HG03469 (cell line): ENCODE measurements around the gene ANKRD13A.
"Not testable (repeated sequence)": the region's sequence is repeated elsewhere in the genome, so short reads cannot be mapped to it uniquely, and the experiment has no call there.

Experiments
- ATAC-seq: cut with Tn5 transposase; IDR thresholded peaks from one replicate; pipeline ENCODE4 v1.9.1; 2021; ENCODE audit warnings: mild to moderate bottlenecking, moderate library complexity, moderate number of reproducible peaks; ENCODE audit not compliant: unreplicated experiment

Gene ANKRD13A

GRCh38 chr12:109983432-109984142 is 15.6 kb upstream of the ANKRD13A start:
- no peak for ATAC-seq

GRCh38 chr12:109986236-109986635 is 13.0 kb upstream of the ANKRD13A start:
- not testable (repeated sequence) for ATAC-seq

DNA sequence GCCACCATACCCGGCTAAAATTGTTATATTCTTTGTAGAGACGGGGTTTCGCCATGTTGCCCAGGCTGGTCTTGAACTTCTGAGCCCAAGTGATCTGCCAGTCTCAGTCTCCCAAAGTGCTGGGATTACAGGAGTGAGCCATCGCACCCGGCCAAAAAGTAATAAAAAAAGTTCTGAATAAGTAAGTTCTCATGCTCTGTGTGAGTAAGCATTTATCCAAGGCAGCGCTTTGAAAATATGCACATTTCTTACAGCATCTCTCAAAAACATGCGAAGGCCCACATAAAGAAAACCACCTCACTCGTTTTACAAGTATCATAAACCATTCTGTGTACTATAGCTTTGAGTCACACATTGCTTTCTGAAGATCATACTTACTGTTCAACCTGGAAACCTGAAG is 11.6 kb upstream of the ANKRD13A start:
- no peak for ATAC-seq

GRCh38 chr12:109988274-109988673 is 11.0 kb upstream of the ANKRD13A start:
- no peak for ATAC-seq

- no peak for ATAC-seq
These were observed 10.3 kb upstream of the ANKRD13A start for GRCh38 chr12:109988903-109989302.

- no peak for ATAC-seq
These were observed 9.8 kb upstream of the ANKRD13A start for GRCh38 chr12:109989380-109989779.

GRCh38 chr12:109991586-109991985 is 7.6 kb upstream of the ANKRD13A start:
- no peak for ATAC-seq

DNA sequence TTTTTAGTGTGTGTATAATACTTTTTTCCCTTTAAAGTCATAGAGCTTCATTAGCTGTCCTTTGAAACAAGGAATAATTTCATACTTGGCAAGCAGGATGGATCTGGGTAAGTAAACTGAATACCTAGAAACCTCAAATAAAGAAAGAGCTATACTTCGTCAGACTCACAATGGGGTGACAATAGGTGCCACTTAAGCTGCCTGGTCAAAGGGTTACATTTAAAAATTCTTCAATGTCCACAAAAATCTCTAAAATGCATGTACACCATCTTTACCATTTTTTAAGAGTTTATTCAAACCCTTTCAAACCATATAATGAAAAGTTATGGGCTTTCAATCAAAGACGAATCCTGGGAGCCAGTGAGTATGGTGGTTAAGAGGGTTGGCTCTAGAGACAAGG is 6.1 kb upstream of the ANKRD13A start:
- ATAC-seq: no peak

- ATAC-seq: no peak
These were observed 4.6 kb upstream of the ANKRD13A start for GRCh38 chr12:109994401-109995175.

DNA sequence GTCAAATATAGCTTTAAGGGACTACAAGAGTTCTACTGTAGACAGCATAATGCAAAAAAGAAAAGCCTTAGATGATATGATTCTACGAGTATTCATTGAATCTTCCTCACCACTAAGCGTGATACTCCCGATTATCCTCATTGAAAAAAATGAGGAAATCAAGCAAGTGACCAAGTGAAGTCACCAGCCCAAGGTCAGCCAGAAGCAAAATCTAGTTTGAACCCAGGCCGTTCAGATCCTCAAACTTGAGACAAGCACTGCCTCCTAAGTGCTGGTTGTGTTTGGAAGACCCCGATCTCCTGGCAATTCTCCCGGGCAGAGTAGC is 3.9 kb upstream of the ANKRD13A start:
- ATAC-seq: no peak

DNA sequence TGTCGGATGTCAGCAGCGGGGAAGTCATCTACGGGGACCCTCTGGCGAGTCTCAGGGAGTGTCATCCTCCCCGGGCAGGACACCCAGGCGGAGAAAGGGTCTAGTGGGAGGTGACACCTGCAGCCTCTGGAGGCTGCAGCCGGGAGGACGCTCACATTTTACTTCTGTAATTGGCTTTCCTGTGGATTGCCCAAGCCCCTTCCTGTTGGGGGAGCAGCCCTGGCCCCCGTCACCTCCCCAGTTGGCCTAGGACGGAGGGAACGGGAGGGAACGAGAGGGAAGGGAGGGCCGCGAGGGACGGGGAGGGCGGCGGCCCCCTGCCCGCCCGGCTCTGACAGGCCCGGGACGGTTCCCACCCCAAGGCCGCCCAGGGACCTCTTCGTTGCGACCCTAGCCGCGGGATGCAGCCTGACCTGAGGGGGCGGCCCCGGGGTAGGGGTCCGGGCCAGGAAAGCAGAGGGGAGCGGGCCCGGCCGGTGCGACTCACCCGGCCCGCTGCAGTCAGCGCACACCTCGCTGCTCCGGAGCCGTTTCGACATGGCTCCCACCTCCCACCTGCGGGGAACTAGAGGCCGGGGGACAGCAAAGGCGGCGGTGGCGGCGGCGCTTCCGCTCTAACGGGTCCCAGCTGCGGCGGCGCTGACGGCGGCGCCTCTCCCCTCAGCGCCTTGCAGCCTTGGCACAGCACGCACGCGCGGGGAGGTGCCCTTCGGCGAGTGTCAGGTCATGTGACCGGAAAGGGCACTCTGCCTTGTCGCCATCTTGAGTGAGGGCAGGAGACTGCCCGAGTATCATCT is 3.3 kb upstream of the ANKRD13A start, which contains the start of gene GIT2:
Gene GIT2, minus strand, starts transcription at position 683 of the 797 bp plus-strand sequence. Its CDS starts 144 bp downstream, at position 539.
- peak; percentile 62 for ATAC-seq

DNA sequence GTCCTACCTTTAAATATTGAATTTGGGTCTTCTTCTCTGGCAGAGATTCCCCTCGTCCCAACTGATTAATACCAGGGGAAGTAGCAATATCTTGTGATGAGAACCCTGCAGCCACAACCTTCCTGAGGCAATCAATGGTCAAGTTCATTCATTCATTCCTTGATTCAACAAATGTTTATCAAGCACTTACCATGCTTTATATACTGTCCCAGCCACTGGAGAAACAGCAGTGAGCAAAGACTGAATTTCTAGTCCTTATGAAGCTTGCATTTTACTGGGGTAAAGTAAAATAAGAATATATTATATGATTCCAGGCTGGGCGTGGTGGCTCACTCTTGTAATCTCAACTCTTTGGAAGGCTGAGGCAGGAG is 2.8 kb upstream of the ANKRD13A start:
- ATAC-seq: no peak

GRCh38 chr12:109997393-109997792 is 1.8 kb upstream of the ANKRD13A start:
- no peak for ATAC-seq

- no peak for ATAC-seq
These were observed 858 bp upstream of the ANKRD13A start for GRCh38 chr12:109998241-109998903.

DNA sequence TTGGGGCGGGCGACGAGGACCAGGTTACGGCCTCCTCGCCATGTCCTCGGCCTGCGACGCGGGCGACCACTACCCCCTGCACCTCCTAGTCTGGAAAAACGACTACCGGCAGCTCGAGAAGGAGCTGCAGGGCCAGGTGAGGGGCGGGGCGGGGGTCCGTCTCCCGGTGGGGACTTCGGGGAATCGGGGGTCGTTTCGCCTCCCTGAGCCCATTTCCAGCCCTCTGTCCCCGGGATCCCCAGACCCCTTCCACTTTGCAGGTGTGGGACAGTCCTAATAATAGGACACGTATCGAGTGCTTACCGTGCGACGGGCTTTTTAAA is 380 bp downstream of the ANKRD13A start:
- ATAC-seq: no peak

DNA sequence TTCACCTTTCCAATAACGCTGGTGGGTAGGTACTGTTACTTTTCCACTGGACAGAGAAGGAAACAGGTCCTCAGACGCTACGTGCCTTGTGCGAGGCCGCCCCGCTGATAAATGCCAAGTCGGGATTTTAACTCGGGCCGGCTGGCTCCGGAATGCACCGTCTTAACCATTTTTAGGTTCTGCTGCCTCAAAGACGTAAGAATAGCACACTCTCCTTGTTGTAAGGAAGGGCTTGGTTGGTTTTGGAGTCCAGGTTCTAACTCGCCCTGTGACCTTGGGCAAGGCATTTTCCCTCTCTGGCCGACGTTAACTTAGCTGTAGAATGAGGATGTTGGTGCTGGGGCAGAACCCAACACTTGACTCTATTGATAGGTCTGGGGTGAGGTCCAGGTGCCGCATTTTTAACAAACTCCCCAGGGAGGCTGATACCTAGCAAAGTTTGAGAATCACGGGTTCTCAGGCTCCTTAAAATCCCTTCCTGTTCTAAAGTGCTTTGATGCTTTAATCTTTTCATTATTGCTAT is 814 bp downstream of the ANKRD13A start:
- no peak for ATAC-seq

- ATAC-seq: no peak
These were observed 2.4 kb downstream of the ANKRD13A start for GRCh38 chr12:110001596-110001995.

GRCh38 chr12:110002676-110003515 is 3.7 kb downstream of the ANKRD13A start:
- ATAC-seq: no peak

DNA sequence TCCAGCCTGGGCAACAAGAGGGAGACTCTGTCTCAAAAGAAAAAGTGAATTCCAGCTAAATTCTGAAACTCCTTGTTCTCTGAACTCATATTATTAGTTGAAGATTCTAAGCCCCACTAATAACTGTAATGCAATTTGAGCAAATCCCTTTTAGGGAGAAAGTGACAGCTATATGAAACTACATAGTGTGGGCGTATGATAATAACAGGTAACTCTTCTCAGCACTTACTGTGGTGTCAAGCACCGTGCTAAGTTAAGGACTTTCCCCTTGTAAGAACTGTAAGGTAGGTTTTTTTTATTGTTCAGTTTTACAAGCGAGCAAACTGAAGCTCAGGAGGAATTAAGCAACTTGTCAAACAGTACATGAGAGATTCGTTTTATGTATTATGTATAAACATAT is 5.4 kb downstream of the ANKRD13A start:
- ATAC-seq: peak; percentile 55

GRCh38 chr12:110005319-110005973 is 6.2 kb downstream of the ANKRD13A start:
- peak; percentile 16 for ATAC-seq
